Fibroblast of lung (primary cell): Measurements from ENCODE around the gene PLXNA2. TPM values are rescaled to one million over a fixed set of nuclear protein-coding genes. Genes with fewer than 3 reads are reported as not detected.

Experiments used
- DNase-seq, 2 donors: peaks; one replicate each; pipeline versions ENCODE4 v3.0.0 to v3.0.0-alpha.2; 2010; ENCODE audit warnings: low read depth in 2 of 2
- H2AFZ ChIP-seq: 2 replicates; pipeline ENCODE4 v1.5.1; 2012; ENCODE audit warnings: low read length, control low read depth, inconsistent platforms
- H3K27ac ChIP-seq: 2 replicates; pipeline ENCODE4 v1.5.1; 2011; ENCODE audit warnings: low read length, control low read depth; ENCODE audit not compliant: insufficient read depth
- H3K27me3 ChIP-seq: 2 replicates; pipeline ENCODE4 v1.5.1; 2011; ENCODE audit warnings: mild to moderate bottlenecking, low read length; ENCODE audit not compliant: control insufficient read depth, insufficient read depth
- H3K36me3 ChIP-seq: 2 replicates; pipeline ENCODE4 v1.5.1; 2011; ENCODE audit warnings: low read length; ENCODE audit not compliant: control insufficient read depth, insufficient read depth
- H3K4me1 ChIP-seq: 2 replicates; pipeline ENCODE4 v1.5.1; 2011; ENCODE audit warnings: low read length; ENCODE audit not compliant: control insufficient read depth, insufficient read depth; ENCODE audit errors: extremely low read depth
- H3K4me2 ChIP-seq: 2 replicates; pipeline ENCODE4 v1.5.1; 2011; ENCODE audit warnings: low read length, control low read depth; ENCODE audit not compliant: insufficient read depth; ENCODE audit errors: extremely low read depth
- H3K4me3 ChIP-seq, 4 experiments: fragments of 200-600 bp in 1 of 4; sonication (generic) in 1 of 4; replicated peaks in 1 of 4; 2 replicates each; pipeline ENCODE4 v1.5.1; 2011 to 2016; ENCODE audit warnings: low read length in 4 of 4, low read depth in 3 of 4, mild to moderate bottlenecking in 3 of 4, control low read depth in 2 of 4, inconsistent platforms in 1 of 4, mixed read lengths in 1 of 4; ENCODE audit not compliant: insufficient read depth in 1 of 4; ENCODE audit errors: control extremely low read depth in 1 of 4
- H3K79me2 ChIP-seq: 2 replicates; pipeline ENCODE4 v1.5.1; 2012; ENCODE audit warnings: mild to moderate bottlenecking, low read length, inconsistent platforms; ENCODE audit not compliant: control insufficient read depth, insufficient read depth
- H3K9ac ChIP-seq: 2 replicates; pipeline ENCODE4 v1.5.1; 2011; ENCODE audit warnings: mild to moderate bottlenecking, low read length, control low read depth; ENCODE audit not compliant: insufficient read depth
- H3K9me3 ChIP-seq: 2 replicates; pipeline ENCODE4 v1.5.1; 2012; ENCODE audit warnings: low read depth, low read length; ENCODE audit not compliant: control insufficient read depth, insufficient read depth
- H4K20me1 ChIP-seq: 2 replicates; pipeline ENCODE4 v1.5.1; 2011; ENCODE audit warnings: low read length; ENCODE audit not compliant: control insufficient read depth, insufficient read depth; ENCODE audit errors: extremely low read depth
- EZH2 ChIP-seq: IDR thresholded peaks from 2 replicates; pipeline ENCODE4 v1.5.1; 2012; ENCODE audit warnings: low read length, control low read depth, mild to moderate bottlenecking; ENCODE audit errors: missing control alignments
- polyA plus RNA-seq, 2 donors: library from polyadenylated mRNA; depleted of rRNA in 1 of 2; stranded (reverse) in 1 of 2; unstranded in 1 of 2; fragments of >200 nt; gene quantifications; 2 replicates each; pipeline ENCODE4 v1.2.1, GENCODE V29; 2011 to 2012; ENCODE audit warnings: missing spikeins in 1 of 2
- total RNA-seq: library from RNA; depleted of rRNA; stranded (reverse); fragments of >200 nt; gene quantifications from 2 replicates; pipeline ENCODE4 v1.2.1, GENCODE V29; 2014
- TF ChIP-seq, protein P1 (sequence below), 2 donors: IDR thresholded peaks in 1 of 2; conservative IDR thresholded peaks in 1 of 2; 1 replicate in 1 of 2; 2 replicates in 1 of 2; pipeline ENCODE4 v1.5.1; 2011 to 2012; ENCODE audit warnings: low read length in 2 of 2, control low read depth in 1 of 2, inconsistent platforms in 1 of 2, low read depth in 1 of 2, mild to moderate bottlenecking in 1 of 2

Gene PLXNA2
- total and polyA plus RNA-seq, 2 donors (not counting 1 experiment from before 2014, with no cell fraction given): 0.43 to 2.0 TPM

DNA sequence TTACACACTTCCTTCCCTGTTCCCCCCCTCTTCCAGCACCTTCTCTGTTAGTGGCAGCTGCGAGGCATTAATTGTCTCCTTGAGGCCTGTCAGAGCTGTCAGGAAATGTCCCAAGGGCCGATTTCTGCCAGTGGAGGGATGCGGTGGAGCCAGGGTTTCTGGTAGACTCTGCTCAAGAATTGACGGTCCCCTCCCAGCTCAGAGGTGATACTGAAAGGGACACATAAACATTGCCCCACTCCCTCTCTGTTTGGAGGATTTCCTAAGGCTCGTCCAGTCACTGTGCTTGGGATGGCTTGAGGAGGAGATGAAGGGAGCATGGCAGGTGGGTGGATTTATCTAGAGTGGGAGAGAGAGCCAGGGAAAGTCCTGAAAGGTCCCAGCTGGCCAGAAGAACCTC lies 271.8 kb downstream of the PLXNA2 start:
- H3K27ac ChIP-seq: no peak overlapping the region
- DNase-seq: no peak

More for the DNA sequence above, 271.8 kb downstream of the PLXNA2 start:
- Histone ChIP-seq H3K9ac (no peak overlapping the region), H3K79me2 (no peaks in the 10 kb centered on the region), H3K4me1 (no peaks in the 10 kb centered on the region), H3K27me3 (no peaks in the 10 kb centered on the region), H2AFZ (no peak overlapping the region), H3K9me3 (no peaks in the 10 kb centered on the region), H4K20me1 (no peaks in the 10 kb centered on the region), H3K36me3 (no peaks in the 10 kb centered on the region), H3K4me3 (no peak overlapping the region), H3K4me2 (no peak overlapping the region)
- TF ChIP-seq, protein P1, sequence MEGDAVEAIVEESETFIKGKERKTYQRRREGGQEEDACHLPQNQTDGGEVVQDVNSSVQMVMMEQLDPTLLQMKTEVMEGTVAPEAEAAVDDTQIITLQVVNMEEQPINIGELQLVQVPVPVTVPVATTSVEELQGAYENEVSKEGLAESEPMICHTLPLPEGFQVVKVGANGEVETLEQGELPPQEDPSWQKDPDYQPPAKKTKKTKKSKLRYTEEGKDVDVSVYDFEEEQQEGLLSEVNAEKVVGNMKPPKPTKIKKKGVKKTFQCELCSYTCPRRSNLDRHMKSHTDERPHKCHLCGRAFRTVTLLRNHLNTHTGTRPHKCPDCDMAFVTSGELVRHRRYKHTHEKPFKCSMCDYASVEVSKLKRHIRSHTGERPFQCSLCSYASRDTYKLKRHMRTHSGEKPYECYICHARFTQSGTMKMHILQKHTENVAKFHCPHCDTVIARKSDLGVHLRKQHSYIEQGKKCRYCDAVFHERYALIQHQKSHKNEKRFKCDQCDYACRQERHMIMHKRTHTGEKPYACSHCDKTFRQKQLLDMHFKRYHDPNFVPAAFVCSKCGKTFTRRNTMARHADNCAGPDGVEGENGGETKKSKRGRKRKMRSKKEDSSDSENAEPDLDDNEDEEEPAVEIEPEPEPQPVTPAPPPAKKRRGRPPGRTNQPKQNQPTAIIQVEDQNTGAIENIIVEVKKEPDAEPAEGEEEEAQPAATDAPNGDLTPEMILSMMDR (conservative IDR thresholded peaks at IDR 0.05 in 1 of 2, IDR thresholded peaks at IDR 0.05 in 1 of 2; ENCODE audit: low read depth in 1 of 2, low read length in 2 of 2): no peak
- TF ChIP-seq EZH2: no peak
